HG03439 (cell line): ENCODE data around the gene SAMD13.

Experiments
- ATAC-seq: cut with Tn5 transposase; IDR thresholded peaks from one replicate; pipeline ENCODE4 v1.9.1; 2021; ENCODE audit warnings: mild to moderate bottlenecking, moderate library complexity; ENCODE audit not compliant: unreplicated experiment

SAMD13 gene

GRCh38 chr1:84301004-84301784 lies at the start of gene SAMD13:
TSS of gene SAMD13 (plus strand) at chr1:84301708. CDS start at chr1:84303235, 1,527 bp downstream.
- ATAC-seq, result no peak

GRCh38 chr1:84253036-84253435 lies 48.5 kb upstream of the SAMD13 start:
- no peak for ATAC-seq

- no peak for ATAC-seq
Measured at GRCh38 chr1:84253891-84254290, 47.6 kb upstream of the SAMD13 start.

GRCh38 chr1:84254703-84255238 lies 46.7 kb upstream of the SAMD13 start:
- ATAC-seq, result no peak

- ATAC-seq, result no peak
Measured at GRCh38 chr1:84255582-84255981, 45.9 kb upstream of the SAMD13 start.

- ATAC-seq, result no peak
Measured at GRCh38 chr1:84257617-84258016, 43.9 kb upstream of the SAMD13 start.

GRCh38 chr1:84259376-84259775 lies 42.1 kb upstream of the SAMD13 start:
- ATAC-seq, result no peak

- ATAC-seq, result no peak
Measured at GRCh38 chr1:84259989-84260388, 41.5 kb upstream of the SAMD13 start.

GRCh38 chr1:84260852-84261518 lies 40.5 kb upstream of the SAMD13 start:
- ATAC-seq, result no peak

- no peak for ATAC-seq
Measured at GRCh38 chr1:84264961-84265360, 36.5 kb upstream of the SAMD13 start.

- no peak for ATAC-seq
Measured at GRCh38 chr1:84265867-84266266, 35.6 kb upstream of the SAMD13 start.

- no peak for ATAC-seq
Measured at GRCh38 chr1:84266748-84267147, 34.8 kb upstream of the SAMD13 start.

GRCh38 chr1:84267476-84267875 lies 34.0 kb upstream of the SAMD13 start:
- ATAC-seq, result no peak

- no peak for ATAC-seq
Measured at GRCh38 chr1:84268346-84268745, 33.2 kb upstream of the SAMD13 start.

- ATAC-seq, result no peak
Measured at GRCh38 chr1:84269306-84269705, 32.2 kb upstream of the SAMD13 start.

GRCh38 chr1:84271441-84272151 lies 29.9 kb upstream of the SAMD13 start:
- peak; percentile 97 for ATAC-seq

GRCh38 chr1:84272401-84272800 lies 29.1 kb upstream of the SAMD13 start:
- no peak for ATAC-seq

GRCh38 chr1:84277343-84278059 lies 24.0 kb upstream of the SAMD13 start:
- no peak for ATAC-seq

- no peak for ATAC-seq
Measured at GRCh38 chr1:84278905-84279304, 22.6 kb upstream of the SAMD13 start.

- no peak for ATAC-seq
Measured at GRCh38 chr1:84280912-84281311, 20.6 kb upstream of the SAMD13 start.

- no peak for ATAC-seq
Measured at GRCh38 chr1:84282780-84283333, 18.7 kb upstream of the SAMD13 start.
